HG03521 (cell line): ENCODE data around the gene SEMA5A.

Source experiments
- ATAC-seq: cut with Tn5 transposase; IDR thresholded peaks from one replicate; pipeline ENCODE4 v1.9.1; 2021; ENCODE audit warnings: mild to moderate bottlenecking, moderate library complexity; ENCODE audit not compliant: unreplicated experiment

The SEMA5A gene

GRCh38 chr5:9284781-9285307 is 261.0 kb downstream of the SEMA5A start:
- ATAC-seq = no peak

GRCh38 chr5:9284272-9284671 is 261.6 kb downstream of the SEMA5A start:
- no peak for ATAC-seq

- no peak for ATAC-seq
These were observed 262.4 kb downstream of the SEMA5A start for GRCh38 chr5:9283473-9283872.

GRCh38 chr5:9283021-9283420 is 262.9 kb downstream of the SEMA5A start:
- ATAC-seq = no peak

GRCh38 chr5:9282211-9282610 is 263.7 kb downstream of the SEMA5A start:
- no peak for ATAC-seq

GRCh38 chr5:9279774-9280173 is 266.1 kb downstream of the SEMA5A start:
- ATAC-seq = no peak

- no peak for ATAC-seq
These were observed 266.8 kb downstream of the SEMA5A start for GRCh38 chr5:9278921-9279603.

GRCh38 chr5:9269014-9269413 is 276.9 kb downstream of the SEMA5A start:
- no peak for ATAC-seq

GRCh38 chr5:9268226-9268625 is 277.6 kb downstream of the SEMA5A start:
- ATAC-seq = no peak

GRCh38 chr5:9265441-9266287 is 280.2 kb downstream of the SEMA5A start:
- ATAC-seq = no peak

- no peak for ATAC-seq
These were observed 281.6 kb downstream of the SEMA5A start for GRCh38 chr5:9264301-9264700.

GRCh38 chr5:9263656-9264055 is 282.2 kb downstream of the SEMA5A start:
- ATAC-seq = no peak

GRCh38 chr5:9251379-9251980 is 294.4 kb downstream of the SEMA5A start:
- ATAC-seq = no peak

GRCh38 chr5:9249231-9249630 is 296.6 kb downstream of the SEMA5A start:
- ATAC-seq = no peak

- no peak for ATAC-seq
These were observed 300.8 kb downstream of the SEMA5A start for GRCh38 chr5:9245071-9245470.

GRCh38 chr5:9244417-9244816 is 301.5 kb downstream of the SEMA5A start:
- ATAC-seq = no peak

GRCh38 chr5:9241479-9242305 is 304.2 kb downstream of the SEMA5A start:
- no peak for ATAC-seq

- no peak for ATAC-seq
These were observed 305.4 kb downstream of the SEMA5A start for GRCh38 chr5:9240431-9240830.

- ATAC-seq = no peak
These were observed 306.2 kb downstream of the SEMA5A start for GRCh38 chr5:9239626-9240025.

- no peak for ATAC-seq
These were observed 306.8 kb downstream of the SEMA5A start for GRCh38 chr5:9239071-9239470.

- ATAC-seq = no peak
These were observed 312.2 kb downstream of the SEMA5A start for GRCh38 chr5:9233712-9234111.
